Measurements from ENCODE around the gene LRFN4.

Gene LRFN4

GRCh38 chr11:66858939-66859685 is 2.2 kb downstream of the LRFN4 start:
- FAIRE-seq: no peak

GRCh38 chr11:66859686-66860448 is 3.0 kb downstream of the LRFN4 start:
- no peak for FAIRE-seq

GRCh38 chr11:66860449-66860831 is 3.6 kb downstream of the LRFN4 start:
- FAIRE-seq: no peak

- no peak for FAIRE-seq
Observed at GRCh38 chr11:66861038-66861773, 4.3 kb downstream of the LRFN4 start.

- FAIRE-seq: no peak
Observed at GRCh38 chr11:66861774-66862558, 5.1 kb downstream of the LRFN4 start.

GRCh38 chr11:66862559-66863037 is 5.7 kb downstream of the LRFN4 start:
- FAIRE-seq: no peak

- FAIRE-seq: no peak
Observed at GRCh38 chr11:66863428-66864125, 6.7 kb downstream of the LRFN4 start.

GRCh38 chr11:66864172-66864901 is 7.5 kb downstream of the LRFN4 start:
- no peak for FAIRE-seq

- FAIRE-seq: no peak
Observed at GRCh38 chr11:66864924-66865697, 8.2 kb downstream of the LRFN4 start.

- no peak for FAIRE-seq
Observed at GRCh38 chr11:66866007-66866406, 9.1 kb downstream of the LRFN4 start.

- no peak for FAIRE-seq
Observed at GRCh38 chr11:66866511-66866986, 9.7 kb downstream of the LRFN4 start.

- no peak for FAIRE-seq
Observed at GRCh38 chr11:66867425-66868040, 10.7 kb downstream of the LRFN4 start.

- FAIRE-seq: no peak
Observed at GRCh38 chr11:66868082-66868725, 11.3 kb downstream of the LRFN4 start.

GRCh38 chr11:66868726-66869566 is 12.1 kb downstream of the LRFN4 start:
- FAIRE-seq: no peak

GRCh38 chr11:66869567-66869870 is 12.7 kb downstream of the LRFN4 start:
- FAIRE-seq: no peak

GRCh38 chr11:66870131-66870530 is 13.3 kb downstream of the LRFN4 start:
- no peak for FAIRE-seq

GRCh38 chr11:66870616-66871520 is 14.0 kb downstream of the LRFN4 start:
- FAIRE-seq: no peak

GRCh38 chr11:66871521-66871901 is 14.6 kb downstream of the LRFN4 start:
- no peak for FAIRE-seq
